Measurements from ENCODE around the gene RALBP1. TPM values are rescaled to one million over a fixed set of nuclear protein-coding genes. Genes with fewer than 3 reads are reported as not detected.

Gene RALBP1
- total and polyA plus RNA-seq, 2 of the 8 experiments (the other 6 are each of a cell fraction or from before 2014, with no cell fraction given), result 40.3 to 67.8 TPM

- H3K4ac ChIP-seq (replicated peaks; ENCODE audit: insufficient read length, low read depth, low read length), result no peak overlapping the region
- H3K79me2 ChIP-seq (ENCODE audit: control insufficient read depth in 1 of 2, insufficient read depth in 2 of 2, low read length in 2 of 2), result no peaks in the 10 kb centered on the region
- no peak overlapping the region for H3K14ac ChIP-seq (ENCODE audit: insufficient read length)
- TF ChIP-seq POU5F1 (IDR thresholded peaks at IDR 0.05; ENCODE audit: low read depth, low read length), result no peak
- TF ChIP-seq SAP30 (IDR thresholded peaks at IDR 0.05; ENCODE audit: insufficient read depth, insufficient replicate concordance, low read length), result no peak
- H3K23me2 ChIP-seq (ENCODE audit: low read depth, low read length), result no peaks in the 10 kb centered on the region
- whole genome bisulfite sequencing, 2 experiments (ENCODE audit: extremely low coverage in 1 of 2, insufficient coverage in 1 of 2, insufficient read length in 1 of 2, insufficient replicate concordance in 2 of 2, low coverage in 1 of 2, low lambda C conversion rate in 2 of 2, missing lambda C conversion rate in 1 of 2), result 81% methylated on average over 5 of the region's 6 CpGs; no CpG with 5 or more reads in 1 of the 2 experiments
- peaks cover 3 to 15% (median 9%) of the 10 kb centered on the region in 4 experiments for H3K36me3 ChIP-seq (ENCODE audit: control insufficient read depth in 2 of 4, insufficient read depth in 4 of 4, low read length in 3 of 4)
- DNase-seq (ENCODE audit: low read depth in 1 of 2, low spot score in 2 of 2) (no peak), FAIRE-seq (no peak)
- no peak overlapping the region for H2BK120ac ChIP-seq (replicated peaks; ENCODE audit: low read depth, low read length)
- H3K56ac ChIP-seq (replicated peaks; ENCODE audit: insufficient read length, low read depth, low read length), result no peak overlapping the region
- no peak overlapping the region for H3K9ac ChIP-seq (replicated peaks in 1 of 4; ENCODE audit: extremely low read depth in 1 of 4, low read depth in 3 of 4, low read length in 3 of 4)
- H3K23ac ChIP-seq (ENCODE audit: insufficient read length), result no peak overlapping the region
- H3K27me3 ChIP-seq (replicated peaks in 1 of 4; ENCODE audit: control insufficient read depth in 3 of 4, extremely low read depth in 1 of 4, insufficient read depth in 3 of 4, low read length in 3 of 4), result no peaks in the 10 kb centered on the region
- H3K4me3 ChIP-seq (ENCODE audit: extremely low read depth in 1 of 4, insufficient read depth in 2 of 4, low read depth in 3 of 4, low read length in 4 of 4), result no peak overlapping the region
- H4K5ac ChIP-seq (ENCODE audit: insufficient read length, low read depth, low read length), result no peak overlapping the region
- no peak overlapping the region for H3K4me2 ChIP-seq (ENCODE audit: insufficient read depth in 1 of 2, low read depth in 2 of 2, low read length in 2 of 2)
- no peak overlapping the region for H2AFZ ChIP-seq (ENCODE audit: low read length)
- H4K91ac ChIP-seq (replicated peaks; ENCODE audit: insufficient read length, low read length), result no peak overlapping the region
- no peak overlapping the region for H3K18ac ChIP-seq (ENCODE audit: extremely low read depth, low read length)
- no peak overlapping the region for H4K8ac ChIP-seq (ENCODE audit: extremely low read depth, insufficient read depth, low read length)
- H2BK5ac ChIP-seq (ENCODE audit: low read depth, low read length), result no peak overlapping the region
- no peak overlapping the region for H3K27ac ChIP-seq (ENCODE audit: low read depth, low read length)
- H3K79me1 ChIP-seq (ENCODE audit: low read depth, low read length), result no peaks in the 10 kb centered on the region
- ChIA-PET CTCF (ENCODE audit: partially characterized antibody) (interaction anchor here (0.6 to 3.8 kb wide), 12 partner anchors 10 to 858 kb away, joined by 3 to 25 read pairs (median 4); no protein-coding TSS in a partner anchor), POLR2A (ENCODE audit: partially characterized antibody) (no interaction called here)
- 0 out of 7 replicates have a peak, but pooled peaks cover 0 to under 1% (median 0%) of the 10 kb centered on the region in 4 experiments for H3K4me1 ChIP-seq (replicated peaks in 1 of 4; ENCODE audit: control insufficient read depth in 3 of 4, insufficient read depth in 4 of 4, low read length in 3 of 4)
- no peak overlapping the region for H2BK12ac ChIP-seq (ENCODE audit: low read depth, low read length)
- H3K9me3 ChIP-seq (ENCODE audit: insufficient read depth in 2 of 2, low read depth in 1 of 2, low read length in 1 of 2), result no peaks in the 10 kb centered on the region
- no peak overlapping the region for H2BK15ac ChIP-seq (ENCODE audit: low read length)
- no peak overlapping the region for H2AK5ac ChIP-seq (ENCODE audit: low read depth, low read length)
- no peak overlapping the region for H2BK20ac ChIP-seq (ENCODE audit: low read length)
- peaks cover 0 to 2% of the 10 kb centered on the region in 2 experiments for H4K20me1 ChIP-seq (replicated peaks in 1 of 2; ENCODE audit: control insufficient read depth in 1 of 2, insufficient read depth in 2 of 2, low read length in 2 of 2)
Measured at GRCh38 chr18:9517869-9518268, 42.6 kb downstream of the RALBP1 start.

All from H1 (cell line).